ENCODE measurements around the gene CTSW.

CTSW gene

DNA sequence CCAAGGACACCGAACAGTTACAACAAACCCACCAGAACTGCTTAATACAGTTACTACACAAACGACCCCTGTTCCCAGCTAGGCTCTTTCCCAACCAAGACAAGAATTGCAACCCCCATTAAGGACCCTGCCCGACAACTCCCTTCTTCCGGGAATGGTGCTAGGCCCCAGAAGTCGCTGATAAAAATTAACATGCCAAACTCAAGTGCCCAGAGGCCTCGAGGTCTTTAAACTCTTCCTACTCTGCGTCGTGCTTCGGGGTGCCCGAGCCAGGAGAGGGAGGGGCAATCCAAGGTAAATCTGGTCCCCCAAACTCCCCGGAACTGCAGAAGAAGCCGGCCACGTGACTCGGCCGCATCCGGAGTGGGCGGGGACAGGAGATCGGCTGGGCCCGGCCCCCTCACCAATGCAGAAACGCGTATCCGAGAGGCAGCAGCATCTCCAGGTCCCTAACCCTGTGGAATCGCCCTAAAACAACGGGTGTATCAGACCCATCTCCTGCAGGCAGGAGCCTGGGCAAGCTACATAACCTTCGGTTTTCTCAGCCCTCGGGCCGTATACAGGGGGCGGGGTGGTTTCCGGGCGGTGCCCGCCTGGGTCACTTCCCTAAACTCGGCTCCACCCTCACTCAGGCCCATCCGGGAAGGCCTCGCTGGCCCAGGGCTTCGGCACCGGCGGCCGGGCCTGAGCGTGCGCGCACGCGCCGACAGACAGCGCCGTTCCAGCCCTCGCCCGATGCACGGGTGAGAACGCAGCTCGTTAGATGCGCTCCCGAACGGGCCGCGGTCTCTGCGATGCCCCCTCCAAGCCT, 22.7 kb upstream of the CTSW start:
- peak; percentile 55 for DNase-seq

DNA sequence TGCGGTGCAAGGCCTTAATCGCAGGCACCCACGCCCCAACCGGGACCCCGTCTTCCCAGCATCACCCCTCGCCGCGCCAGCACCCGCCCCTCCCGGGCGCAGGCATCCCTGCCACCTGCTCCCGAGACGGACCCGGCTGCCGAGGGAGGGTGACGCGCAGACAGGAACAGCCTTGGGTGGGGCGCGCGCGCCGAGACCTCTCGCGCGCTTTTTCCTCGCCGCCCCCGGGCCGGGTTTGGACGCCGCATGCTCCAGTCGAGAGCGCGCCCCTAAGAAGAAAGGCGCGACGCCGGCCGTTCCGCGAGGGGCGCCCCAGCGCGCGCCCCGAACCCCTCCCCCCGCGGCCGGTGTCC, 22.2 kb upstream of the CTSW start:
- no peak for DNase-seq

DNA sequence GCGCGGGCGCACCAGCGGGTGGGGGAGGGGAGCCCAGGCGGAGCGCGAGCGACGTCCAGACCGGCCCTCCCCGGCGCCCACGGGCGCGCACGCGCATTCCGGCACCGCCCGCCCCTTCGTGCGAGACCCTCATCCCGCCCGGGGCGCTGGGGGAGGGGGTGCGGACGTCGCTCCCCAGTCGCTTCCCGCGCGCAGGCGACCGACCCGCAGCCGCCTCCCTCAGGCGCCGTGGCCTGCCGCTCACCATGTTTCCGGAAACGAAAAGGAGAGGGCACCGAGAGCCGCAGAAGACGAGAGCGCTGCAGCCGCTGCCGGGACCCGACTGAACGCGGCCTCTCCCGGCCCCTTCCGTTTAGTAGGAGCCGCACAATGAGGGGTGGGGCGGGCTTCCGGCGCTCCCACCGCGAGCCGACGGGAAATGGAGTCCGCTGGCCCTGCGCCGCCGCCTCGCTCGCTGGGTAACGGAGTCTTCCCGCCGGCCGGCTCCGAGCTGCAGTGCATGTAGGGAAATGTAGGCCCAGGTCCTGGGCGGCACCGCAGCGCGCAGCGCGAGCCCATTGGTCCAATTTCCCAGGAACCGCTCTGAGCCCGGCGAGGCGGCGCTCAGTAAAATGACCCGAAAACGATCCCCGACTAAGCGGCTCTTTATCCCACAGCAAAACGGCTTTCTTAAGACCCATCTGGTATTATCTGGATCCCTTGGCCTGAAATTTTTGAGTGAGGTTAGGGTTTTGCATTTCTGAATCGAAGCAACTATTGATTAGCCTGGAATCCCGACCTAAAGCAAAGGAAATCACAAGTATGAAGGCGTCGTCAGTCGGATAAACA, 21.6 kb upstream of the CTSW start, which contains the start of gene CFL1:
Gene CFL1 (minus strand): TSS at position 328 of the 828 bp plus-strand sequence. CDS start 81 bp downstream, at position 247.
- peak; percentile 97 for DNase-seq

DNA sequence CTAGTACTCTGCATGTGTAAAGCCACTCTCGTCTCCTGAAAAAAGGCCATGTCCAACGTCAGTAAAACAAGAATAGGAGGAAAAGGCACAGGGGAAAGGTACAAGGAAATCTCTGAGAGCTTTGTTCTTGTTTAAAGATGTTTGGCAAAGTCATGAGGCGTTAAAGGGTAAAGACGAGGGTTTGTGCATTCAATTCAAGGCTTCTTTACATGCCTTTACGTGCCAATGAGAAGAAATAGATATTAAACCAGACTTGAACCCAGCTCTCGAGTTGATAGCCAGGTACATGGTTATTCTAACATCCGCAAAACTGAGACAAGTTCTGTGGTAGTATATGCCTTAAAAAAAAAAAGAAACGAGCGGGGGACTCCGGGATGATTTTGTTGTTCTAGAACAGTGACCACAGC, 21.0 kb upstream of the CTSW start:
- DNase-seq, result no peak

DNA sequence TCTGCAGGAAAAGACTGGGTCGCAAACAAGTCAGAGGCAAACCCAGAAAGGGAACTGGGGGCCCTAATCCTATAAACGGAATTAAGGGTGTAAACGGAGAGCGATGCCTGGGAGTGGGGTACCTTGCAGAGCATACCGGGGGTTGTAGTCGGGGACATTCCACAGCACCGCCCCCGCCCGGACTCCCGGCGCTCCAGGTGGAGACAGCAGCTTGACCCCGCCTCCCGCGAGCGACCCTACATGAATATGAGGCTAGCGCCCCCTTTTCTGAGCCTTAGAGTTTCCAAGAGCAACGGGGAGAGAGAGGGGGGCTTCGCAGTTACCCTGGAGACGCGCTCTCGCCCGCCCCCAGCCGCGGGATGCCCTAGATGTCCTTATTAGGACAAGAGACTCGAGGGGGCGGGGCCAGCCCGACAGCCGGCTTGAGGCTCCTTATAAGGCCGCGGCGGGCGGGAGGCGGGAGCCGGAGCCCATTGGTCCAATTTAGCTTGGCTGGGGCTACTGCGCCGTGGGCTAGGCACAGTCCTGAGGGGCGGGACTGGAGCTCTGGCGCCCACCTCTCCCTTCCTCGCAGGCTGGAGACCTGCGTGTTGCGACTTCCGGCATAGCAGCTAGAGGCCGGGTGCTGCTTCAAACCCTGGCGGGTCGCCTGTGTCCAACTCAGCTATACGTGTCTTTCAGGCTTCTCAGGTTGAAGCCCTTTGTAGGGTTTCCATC, 20.4 kb upstream of the CTSW start:
- peak; percentile 90 for DNase-seq

DNA sequence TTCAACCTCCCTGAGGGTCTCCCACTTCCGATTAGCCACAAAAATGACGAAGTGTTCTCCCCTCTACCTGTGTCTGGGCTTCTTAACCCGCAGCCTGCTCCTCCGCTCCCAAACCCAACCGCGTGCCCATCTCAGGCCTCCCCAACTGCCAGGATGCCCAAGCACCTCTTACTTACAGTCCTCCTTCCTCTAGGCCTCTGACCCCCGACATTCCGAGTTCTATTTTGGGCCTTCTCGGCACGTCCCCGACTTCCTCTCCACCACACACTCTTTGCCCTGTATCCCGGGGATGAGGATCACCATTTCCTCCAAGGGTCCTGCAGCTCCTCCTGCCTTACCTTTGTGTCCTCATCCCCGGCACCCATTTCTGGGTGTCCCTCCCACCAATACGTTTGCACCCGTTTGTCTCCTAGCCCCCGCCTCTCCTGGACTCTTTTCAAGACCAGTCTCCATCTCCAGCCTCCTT, 19.8 kb upstream of the CTSW start:
- DNase-seq, result no peak

DNA sequence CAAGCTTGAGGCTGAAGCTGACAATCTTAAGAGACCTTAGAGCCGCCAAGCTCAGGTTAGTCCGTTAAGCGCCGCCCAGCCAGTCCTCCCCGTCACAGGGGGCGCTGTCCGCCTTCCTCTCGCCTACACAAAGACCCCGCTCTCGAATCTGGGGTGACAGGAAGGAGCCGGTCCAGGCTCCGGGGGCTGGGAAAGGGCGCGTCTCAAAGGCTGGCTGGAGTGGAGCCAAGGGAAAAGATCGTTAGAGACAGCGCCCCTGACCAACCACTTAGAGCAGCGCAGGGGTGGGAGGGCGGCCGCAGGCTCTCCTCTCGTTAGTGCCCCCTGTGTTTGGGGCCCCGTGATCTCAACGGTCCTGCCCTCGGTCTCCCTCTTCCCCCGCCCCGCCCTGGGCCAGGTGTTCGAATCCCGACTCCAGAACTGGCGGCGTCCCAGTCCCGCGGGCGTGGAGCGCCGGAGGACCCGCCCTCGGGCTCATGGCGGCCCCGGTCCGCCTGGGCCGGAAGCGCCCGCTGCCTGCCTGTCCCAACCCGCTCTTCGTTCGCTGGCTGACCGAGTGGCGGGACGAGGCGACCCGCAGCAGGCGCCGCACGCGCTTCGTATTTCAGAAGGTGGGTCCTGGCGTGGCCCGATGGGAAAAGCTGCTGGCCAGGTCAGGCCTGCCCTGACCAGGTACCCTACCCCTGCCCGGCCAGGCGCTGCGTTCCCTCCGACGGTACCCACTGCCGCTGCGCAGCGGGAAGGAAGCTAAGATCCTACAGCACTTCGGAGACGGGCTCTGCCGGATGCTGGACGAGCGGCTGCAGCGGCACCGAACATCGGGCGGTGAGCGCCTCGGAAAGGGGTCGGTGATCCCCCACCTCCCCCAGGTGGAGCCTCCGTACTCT, 19.1 kb upstream of the CTSW start, which contains the start of gene MUS81:
Gene MUS81 (plus strand): TSS at position 156 of the 887 bp plus-strand sequence. CDS start 321 bp downstream, at position 477.
- peak; percentile 88 for DNase-seq

DNA sequence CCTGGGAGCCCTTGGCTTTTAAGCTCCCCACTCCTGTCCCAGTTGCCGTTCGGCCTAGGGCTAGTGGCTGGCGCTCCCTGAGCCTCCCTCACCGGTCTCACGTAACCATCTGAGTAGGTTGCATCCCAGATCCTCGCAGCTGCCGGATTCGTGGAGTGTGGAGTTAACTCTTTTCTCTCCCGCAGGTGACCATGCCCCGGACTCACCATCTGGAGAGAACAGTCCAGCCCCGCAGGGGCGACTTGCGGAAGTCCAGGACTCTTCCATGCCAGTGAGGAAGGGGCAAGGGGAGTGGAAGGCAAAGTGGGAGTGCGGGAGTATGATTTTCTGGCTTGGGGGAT, 18.5 kb upstream of the CTSW start:
- no peak for DNase-seq

DNA sequence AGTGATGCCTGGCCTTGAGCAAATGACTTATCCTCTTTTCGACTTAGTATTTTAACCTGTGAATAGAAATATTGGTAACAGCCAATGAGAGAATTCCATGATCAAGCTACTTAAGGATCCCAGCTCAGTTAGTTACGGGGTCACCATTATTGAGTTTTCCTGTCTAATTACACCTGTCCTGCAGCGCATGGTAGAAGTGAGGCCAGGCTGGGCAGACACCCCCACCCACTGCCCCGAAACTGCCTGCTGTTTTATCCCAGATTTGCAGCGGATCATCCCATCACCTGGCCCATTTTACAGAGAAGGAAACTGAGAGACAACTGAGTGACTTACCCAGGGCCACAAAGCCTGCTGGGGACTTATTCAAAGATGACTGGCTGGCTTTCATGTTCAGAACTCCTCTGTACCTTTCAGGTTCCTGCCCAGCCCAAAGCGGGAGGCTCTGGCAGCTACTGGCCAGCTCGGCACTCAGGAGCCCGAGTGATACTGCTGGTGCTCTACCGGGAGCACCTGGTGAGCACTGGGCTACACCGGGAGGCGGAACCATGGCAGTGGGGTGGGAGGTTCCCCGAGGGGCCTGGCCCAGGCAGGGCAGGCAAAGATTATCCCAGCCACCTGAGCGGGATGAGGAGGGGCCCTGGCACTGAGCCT, 18.0 kb upstream of the CTSW start:
- DNase-seq, result no peak

DNA sequence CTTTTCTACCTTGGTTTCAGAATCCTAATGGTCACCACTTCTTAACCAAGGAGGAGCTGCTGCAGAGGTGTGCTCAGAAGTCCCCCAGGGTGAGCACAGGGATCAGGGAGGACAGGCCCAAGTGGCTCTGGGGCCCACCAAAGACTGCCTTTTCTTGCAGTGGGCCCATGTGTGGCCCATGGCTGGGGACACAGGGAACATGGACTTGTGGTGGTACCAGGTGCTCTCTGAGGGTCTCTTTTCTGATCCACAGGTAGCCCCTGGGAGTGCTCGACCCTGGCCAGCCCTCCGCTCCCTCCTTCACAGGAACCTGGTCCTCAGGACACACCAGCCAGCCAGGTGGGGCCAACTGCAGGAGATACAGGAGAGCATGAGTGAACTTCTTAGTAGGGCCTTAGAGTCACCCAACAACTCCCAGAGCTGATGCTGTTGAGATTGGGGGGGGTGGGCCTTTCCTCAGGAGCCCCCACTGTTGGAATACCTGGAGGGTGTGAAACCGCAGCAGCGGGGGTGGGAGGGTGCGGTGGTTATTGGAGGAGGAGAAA, 17.4 kb upstream of the CTSW start:
- no peak for DNase-seq

DNA sequence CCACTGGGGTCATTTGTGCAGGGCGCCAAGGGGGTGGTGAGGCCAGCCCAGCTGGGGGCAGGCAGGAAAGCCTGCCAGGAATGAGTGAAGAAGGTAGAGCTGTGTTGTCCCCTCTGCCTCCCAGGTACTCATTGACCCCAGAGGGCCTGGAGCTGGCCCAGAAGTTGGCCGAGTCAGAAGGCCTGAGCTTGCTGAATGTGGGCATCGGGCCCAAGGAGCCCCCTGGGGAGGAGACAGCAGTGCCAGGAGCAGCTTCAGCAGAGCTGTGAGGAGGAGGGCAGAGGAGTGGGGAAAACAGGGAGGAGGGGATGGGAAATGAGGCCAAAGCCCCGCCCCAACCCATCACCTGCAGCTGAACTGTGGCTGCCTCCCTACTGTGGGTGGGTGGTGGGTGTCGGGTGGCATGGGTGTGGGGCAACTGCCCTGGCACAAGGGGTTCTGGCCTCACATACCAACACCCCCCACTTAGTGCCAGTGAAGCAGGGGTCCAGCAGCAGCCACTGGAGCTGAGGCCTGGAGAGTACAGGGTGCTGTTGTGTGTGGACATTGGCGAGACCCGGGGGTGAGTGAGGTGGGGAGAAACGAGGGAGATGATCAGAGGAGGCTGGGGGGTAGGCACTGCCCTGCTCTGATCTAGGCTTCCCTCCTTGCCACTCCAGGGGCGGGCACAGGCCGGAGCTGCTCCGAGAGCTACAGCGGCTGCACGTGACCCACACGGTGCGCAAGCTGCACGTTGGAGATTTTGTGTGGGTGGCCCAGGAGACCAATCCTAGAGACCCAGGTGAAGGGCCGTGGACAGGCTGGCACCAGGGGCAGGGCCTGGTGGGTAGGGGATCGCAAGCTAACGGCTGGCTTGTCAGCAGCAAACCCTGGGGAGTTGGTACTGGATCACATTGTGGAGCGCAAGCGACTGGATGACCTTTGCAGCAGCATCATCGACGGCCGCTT, 16.4 kb upstream of the CTSW start:
- no peak for DNase-seq

DNA sequence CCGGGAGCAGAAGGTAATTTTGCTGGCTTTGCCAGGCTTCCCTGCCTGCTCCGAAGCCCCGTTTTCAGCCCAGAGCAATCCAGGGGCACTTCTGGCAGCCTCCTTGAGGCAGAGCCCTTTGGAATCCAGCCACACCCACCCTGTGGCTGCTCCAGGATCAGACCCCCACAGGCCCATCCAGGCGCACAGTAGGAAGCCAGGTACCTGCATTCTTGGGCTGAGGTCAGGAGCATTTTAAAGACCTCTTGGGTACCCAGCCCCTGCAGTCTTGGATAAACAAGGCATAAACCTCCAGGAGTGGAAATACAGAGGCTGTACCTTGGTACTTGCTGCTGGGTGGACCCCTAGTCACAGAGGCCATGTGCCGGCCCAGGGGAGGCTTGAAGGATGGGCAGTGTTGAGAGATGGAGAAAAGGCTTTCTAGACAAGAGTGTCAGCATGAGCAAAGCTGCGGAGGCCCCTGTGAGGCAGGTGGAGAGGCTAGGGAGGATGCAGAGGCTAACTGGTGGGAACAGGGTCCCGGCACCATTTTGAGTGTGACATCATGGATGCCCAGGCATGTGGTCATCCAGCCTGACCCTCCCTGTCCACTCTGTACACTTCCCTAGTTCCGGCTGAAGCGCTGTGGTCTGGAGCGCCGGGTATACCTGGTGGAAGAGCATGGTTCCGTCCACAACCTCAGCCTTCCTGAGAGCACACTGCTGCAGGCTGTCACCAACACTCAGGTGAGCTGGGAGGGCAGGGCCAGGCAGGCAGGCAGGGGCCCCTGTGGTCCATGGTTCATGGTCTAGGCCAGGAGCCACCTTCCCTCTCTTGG, 15.5 kb upstream of the CTSW start:
- DNase-seq, result no peak

DNA sequence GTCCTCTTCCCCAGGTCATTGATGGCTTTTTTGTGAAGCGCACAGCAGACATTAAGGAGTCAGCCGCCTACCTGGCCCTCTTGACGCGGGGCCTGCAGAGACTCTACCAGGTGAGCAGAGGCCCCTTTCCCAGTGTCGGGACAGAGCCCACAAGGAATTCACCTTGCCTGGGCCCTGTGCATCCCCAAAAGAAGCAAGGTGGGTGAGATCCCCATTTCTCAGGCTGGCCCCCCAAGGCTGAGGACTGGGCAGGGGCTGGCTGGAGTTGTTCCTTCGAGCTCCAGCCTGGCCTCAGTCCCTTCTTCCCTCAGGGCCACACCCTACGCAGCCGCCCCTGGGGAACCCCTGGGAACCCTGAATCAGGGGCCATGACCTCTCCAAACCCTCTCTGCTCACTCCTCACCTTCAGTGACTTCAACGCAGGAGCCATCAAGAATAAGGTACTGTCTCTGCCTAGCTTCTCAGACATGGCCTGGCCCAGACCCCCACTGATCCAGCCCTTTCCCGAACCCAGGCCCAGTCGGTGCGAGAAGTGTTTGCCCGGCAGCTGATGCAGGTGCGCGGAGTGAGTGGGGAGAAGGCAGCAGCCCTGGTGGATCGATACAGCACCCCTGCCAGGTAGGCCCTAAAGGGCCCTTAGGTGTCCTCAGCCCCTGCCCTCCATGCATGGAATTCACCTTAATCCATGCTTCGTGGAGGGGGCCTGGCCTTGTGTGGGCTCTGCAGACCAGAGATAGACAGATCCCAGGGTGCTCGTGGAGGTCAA, 14.7 kb upstream of the CTSW start:
- DNase-seq, result no peak

DNA sequence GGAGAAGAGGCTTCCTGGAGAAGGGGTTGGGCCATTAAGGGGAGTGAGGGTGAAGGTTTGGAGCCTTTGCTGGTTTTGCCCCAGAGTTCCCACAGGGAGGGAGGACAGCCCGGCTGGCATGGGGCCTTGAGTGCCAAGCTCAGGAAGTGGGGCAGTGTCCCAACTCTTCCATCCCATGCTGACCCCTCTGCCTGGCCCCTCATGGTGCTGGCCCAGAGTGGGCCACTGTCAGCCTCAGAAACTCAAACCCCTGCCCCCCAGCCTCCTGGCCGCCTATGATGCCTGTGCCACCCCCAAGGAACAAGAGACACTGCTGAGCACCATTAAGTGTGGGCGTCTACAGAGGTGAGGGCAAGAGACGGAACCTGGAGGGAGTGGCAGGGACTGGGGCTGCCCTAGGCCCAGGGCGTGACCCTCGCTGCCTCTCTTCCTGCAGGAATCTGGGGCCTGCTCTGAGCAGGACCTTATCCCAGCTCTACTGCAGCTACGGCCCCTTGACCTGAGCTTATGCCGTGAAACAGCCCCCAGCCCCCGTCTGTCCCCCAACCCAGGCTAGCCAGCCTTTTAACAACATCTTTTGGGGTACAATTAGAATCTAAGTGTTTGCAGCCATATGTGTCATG, 14.0 kb upstream of the CTSW start:
- DNase-seq, result no peak

DNA sequence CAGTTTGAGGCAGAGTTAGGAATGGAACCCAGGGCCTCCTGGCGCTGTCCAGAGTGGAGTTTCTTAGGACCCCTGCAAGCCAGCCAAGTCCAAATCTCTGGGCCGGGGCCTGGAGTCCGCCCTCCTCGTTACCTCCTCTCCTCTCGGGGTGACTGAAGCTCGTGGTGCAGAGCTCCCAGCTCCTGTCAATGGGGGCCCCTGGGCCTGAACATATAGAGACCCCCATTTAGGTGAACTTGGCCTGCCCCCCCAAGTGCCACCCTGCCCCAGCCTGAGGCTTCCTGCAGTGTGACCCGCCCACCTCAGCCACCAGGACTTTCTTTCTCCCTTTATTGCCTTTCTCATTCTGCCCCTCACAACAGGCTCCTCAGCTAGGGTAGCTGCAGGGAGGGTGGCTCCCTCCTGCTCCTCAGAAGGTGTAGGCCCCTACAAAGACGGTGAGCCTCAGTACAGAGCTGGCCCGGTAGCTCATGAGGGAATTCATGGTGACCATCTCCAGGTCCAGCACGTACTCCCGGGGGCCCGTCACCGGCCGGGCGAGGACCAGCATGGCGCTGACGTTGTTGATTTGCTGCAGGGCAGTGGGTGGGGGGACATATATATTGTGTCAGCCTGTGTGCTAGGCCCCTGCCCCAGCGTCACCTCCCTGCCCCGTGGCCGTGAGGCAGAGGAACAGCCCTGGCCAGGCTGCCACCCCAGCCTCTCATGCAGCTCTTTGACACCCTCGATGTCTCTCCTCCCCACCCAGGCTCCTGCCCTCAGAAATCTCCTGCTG, 12.9 kb upstream of the CTSW start:
- no peak for DNase-seq

DNA sequence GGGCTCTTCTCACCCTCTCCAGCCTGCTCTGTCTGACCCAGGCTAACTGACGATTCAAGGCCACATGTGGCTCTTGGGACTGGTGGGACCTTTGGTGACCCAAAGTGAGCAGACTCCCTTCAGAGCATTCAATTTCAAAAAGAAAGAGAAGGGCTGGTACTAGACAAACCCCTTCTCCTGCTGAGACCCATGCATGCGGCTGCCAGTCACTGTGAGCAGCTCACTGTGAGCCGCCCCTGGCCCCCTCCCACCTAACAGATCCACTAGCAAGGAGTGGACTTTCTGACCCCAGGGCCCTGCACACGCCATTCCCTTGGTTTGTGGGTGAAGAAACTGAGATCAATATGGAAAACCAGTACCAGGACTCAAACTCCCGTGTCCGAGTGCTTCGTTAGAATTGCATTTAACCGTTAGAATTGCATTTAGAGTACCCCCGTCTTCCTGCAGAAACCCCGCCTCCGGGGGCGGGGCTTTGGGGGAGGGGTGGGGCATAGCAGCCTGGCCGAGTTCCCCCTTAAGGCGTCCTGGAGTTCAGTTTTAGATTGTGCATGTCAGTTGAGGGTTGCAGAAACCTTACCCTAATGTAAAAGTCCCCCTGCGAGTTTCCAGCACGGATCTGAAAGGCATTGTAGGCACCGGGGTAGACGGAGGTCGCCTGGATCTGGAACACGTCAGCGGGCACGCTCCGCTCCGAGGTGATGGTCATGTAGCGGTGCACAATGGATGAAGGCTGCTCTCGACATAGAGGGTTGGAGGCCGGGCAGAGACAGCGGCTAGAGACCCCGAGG, 12.2 kb upstream of the CTSW start:
- no peak for DNase-seq
